HG03575 (cell line): ENCODE results near the gene PAQR7.

Experiments used
- ATAC-seq: cut with Tn5 transposase; IDR thresholded peaks from one replicate; pipeline ENCODE4 v1.9.1; 2021; ENCODE audit not compliant: unreplicated experiment, insufficient number of reproducible peaks, low FRiP score; ENCODE audit errors: extremely low read depth

PAQR7 gene

GRCh38 chr1:25829046-25829445, 46.5 kb downstream of the PAQR7 start:
- no peak for ATAC-seq

DNA sequence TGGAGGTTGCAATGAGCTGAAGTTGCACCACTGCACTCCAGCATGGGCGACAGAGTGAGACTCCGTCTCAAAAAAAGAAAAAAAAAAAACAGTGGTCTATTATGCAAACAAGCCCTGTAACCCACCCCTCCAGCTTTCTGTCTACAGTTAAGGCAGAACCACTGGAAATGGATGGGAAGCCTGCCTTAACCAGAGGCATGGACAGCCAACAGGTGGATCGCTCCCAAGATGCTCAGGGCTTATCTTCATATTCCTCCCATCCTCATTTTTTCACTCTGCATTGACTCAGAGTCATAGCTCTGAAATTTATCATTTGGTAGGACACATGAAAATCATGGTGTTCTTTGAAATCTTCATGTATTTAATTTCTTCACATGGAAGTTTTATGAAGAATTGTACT, 47.0 kb downstream of the PAQR7 start:
- no peak for ATAC-seq

DNA sequence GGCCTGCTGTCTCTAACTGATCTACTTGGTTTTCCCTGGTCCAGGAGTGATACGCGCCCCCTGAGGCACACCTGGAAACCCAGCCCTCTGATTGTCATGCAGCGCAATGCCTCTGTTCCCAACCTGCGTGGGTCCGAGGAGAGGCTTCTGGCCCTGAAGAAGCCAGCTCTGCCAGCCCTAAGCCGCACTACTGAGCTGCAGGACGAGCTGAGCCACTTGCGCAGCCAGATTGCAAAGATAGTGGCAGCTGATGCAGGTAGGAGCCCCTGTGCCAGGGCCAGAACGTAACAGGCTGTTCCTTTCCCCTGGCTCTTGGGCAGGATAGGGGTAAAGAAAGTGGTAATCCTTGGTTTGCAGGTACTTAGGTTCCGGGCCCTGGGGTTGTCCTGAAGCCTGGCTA, 48.9 kb downstream of the PAQR7 start:
- no peak for ATAC-seq

DNA sequence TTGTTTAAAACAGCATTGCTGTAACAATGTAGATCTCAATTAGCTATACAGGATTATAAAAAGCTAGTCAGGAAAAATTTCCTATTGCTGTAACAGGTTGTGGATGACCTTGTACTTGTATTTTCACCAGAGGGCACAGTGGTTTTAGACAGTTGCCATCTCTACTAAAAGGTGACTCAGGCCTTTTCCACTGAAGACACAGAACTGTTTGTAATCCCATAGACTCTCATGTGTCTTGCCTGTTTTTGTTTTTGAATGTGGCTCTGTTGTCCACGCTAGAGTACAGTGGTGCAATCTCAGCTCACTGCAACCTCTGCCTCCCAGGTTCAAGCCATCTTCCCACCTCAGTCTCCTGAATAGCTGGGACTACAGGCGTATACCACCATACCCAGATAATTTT, 49.9 kb downstream of the PAQR7 start:
- ATAC-seq, result no peak

- no peak for ATAC-seq
Measured at GRCh38 chr1:25821630-25822091, 53.8 kb downstream of the PAQR7 start.

GRCh38 chr1:25821112-25821476, 54.4 kb downstream of the PAQR7 start:
- ATAC-seq, result no peak

GRCh38 chr1:25820247-25821111, 55.0 kb downstream of the PAQR7 start:
- no peak for ATAC-seq

GRCh38 chr1:25819491-25820246, 55.8 kb downstream of the PAQR7 start, which contains the start of gene MTFR1L:
Gene MTFR1L, plus strand, starts transcription at chr1:25819954. Its CDS starts 3,151 bp downstream, at chr1:25823105.
- no peak for ATAC-seq

DNA sequence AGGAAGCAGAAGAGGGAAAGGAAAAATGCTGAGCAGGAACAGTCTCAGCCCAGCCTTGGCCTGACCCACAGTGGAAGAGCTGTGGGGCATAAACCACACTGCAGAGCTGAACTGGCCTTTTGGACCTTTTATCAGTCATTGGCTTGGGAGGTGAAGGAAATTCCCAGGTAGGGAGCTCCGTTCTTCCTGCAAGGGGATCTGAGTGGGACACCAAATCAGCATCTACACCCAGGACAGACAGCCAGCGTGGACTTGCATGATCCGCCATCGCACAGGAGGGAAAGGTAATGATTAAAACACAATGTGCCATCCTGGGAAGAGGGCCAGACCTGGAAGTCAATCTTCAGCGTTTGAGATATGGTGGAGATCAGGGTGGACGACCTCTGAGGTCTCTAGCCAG, 56.9 kb downstream of the PAQR7 start:
- ATAC-seq, result no peak

DNA sequence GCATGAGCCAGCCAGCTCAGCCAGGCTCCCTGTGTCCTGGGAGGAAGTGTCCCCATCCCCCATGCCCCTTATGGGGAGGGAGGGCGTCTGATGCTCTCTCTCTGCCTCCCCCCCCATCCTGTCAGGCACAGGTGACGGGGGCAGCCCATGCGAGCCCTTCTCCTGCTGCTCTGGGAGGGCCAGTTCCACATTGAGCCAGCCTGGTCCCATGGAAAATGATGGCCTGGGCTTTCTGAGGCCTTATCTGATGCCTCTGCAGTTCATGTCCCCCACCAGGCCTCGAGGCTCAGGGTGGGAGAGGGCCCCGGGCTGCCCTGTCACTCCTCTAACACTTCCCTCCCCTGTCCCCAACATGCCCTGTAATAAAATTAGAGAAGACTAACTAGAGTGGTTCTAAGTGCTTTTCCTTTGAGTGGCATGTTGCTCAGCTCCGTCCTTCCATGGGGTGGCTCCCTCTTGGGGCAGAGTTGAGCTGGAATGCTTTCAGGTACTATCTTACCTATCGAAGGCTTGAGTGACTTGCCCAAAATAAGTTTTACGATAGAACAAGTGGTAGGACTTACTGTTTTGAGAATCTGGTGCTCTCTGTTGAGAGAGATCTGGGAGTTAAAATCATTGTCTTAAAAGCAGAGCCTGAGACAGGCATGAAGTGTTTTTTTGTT, 57.5 kb downstream of the PAQR7 start:
- ATAC-seq, result no peak

GRCh38 chr1:25816112-25816718, 59.3 kb downstream of the PAQR7 start:
- ATAC-seq, result no peak

- ATAC-seq, result no peak
Measured at GRCh38 chr1:25815208-25816111, 60.0 kb downstream of the PAQR7 start.

DNA sequence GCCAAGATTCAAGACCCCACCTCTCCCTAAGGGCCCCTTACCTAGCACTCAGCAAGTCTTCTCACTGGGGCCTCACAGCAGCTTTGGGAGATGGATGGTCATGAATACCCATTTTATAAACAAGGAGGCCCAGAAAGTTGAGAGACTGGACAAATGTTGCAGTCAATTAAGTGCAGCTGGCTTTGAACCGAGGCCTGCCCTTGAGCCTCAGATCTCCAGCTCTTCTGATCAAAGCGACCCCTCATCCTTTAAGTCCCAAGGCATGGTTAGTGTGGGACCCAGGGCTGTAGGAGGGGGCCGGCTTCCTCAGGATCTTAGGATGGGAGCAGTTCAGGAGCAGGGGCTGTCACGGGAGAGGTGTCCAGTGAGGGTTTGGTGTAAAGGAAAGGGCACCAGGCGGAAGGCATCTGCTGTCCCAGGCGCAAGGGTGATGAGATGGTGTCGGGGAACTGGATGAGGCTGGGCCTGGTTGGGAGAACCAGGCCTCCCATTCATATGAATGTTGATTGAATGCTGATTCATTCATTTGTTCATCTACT, 60.9 kb downstream of the PAQR7 start:
- ATAC-seq, result no peak

- ATAC-seq, result no peak
Measured at GRCh38 chr1:25813734-25814471, 61.6 kb downstream of the PAQR7 start.

- no peak for ATAC-seq
Measured at GRCh38 chr1:25813071-25813733, 62.3 kb downstream of the PAQR7 start.
